Heart left ventricle (tissue), 16 donors: Measurements from ENCODE around the gene TMEM107. TPM values are rescaled to one million over a fixed set of nuclear protein-coding genes. Genes with fewer than 3 reads are reported as not detected.

Source experiments
- ATAC-seq, 4 donors: fragments of 200-7000 bp; cut with Tn5 transposase; one replicate each; pipeline ENCODE4 v1.9.1; 2020 to 2022; ENCODE audit warnings: moderate library complexity in 4 of 4, mild to moderate bottlenecking in 3 of 4, moderate number of reproducible peaks in 1 of 4
- DNase-seq, 5 donors: peaks; one replicate each; pipeline ENCODE4 v3.0.0-alpha.2; 2020
- H3K27ac ChIP-seq, 12 donors: fragments of 200-600 bp; sonication (generic) in 4 of 12; one replicate each; pipeline versions ENCODE4 v1.5.0 to v1.8.0; 2016 to 2022; ENCODE audit warnings: mild to moderate bottlenecking in 2 of 12
- H3K27me3 ChIP-seq, 9 donors: fragments of 200-600 bp; sonication (generic) in 2 of 9; one replicate each; pipeline versions ENCODE4 v1.5.1 to v1.8.0; 2016 to 2022; ENCODE audit warnings: mild to moderate bottlenecking in 3 of 9
- H3K36me3 ChIP-seq, 9 donors: fragments of 200-600 bp; sonication (generic) in 2 of 9; one replicate each; pipeline versions ENCODE4 v1.5.0 to v1.8.0; 2018 to 2022; ENCODE audit warnings: mild to moderate bottlenecking in 2 of 9
- H3K4me1 ChIP-seq, 12 donors: fragments of 200-600 bp; sonication (generic) in 4 of 12; one replicate each; pipeline versions ENCODE4 v1.5.0 to v1.8.0; 2016 to 2022; ENCODE audit warnings: mild to moderate bottlenecking in 3 of 12
- H3K4me3 ChIP-seq, 12 donors: fragments of 200-600 bp; sonication (generic) in 4 of 12; one replicate each; pipeline versions ENCODE4 v1.5.0 to v1.8.0; 2017 to 2022; ENCODE audit warnings: mild to moderate bottlenecking in 9 of 12, moderate library complexity in 4 of 12
- H3K9me3 ChIP-seq, 12 donors: fragments of 200-600 bp; sonication (generic) in 4 of 12; one replicate each; pipeline versions ENCODE4 v1.5.0 to v1.8.0; 2016 to 2022; ENCODE audit warnings: mild to moderate bottlenecking in 1 of 12
- CTCF ChIP-seq, 12 donors: fragments of 200-600 bp; sonication (generic) in 4 of 12; IDR thresholded peaks; one replicate each; pipeline versions ENCODE4 v1.5.0 to v1.8.0; 2018 to 2022; ENCODE audit warnings: antibody characterized with exemption in 12 of 12, mild to moderate bottlenecking in 5 of 12
- POLR2A ChIP-seq, 2 donors: fragments of 450-650 bp; IDR thresholded peaks; one replicate each; pipeline ENCODE4 v1.6.1; 2017; ENCODE audit warnings: antibody characterized with exemption in 2 of 2, mild to moderate bottlenecking in 2 of 2, moderate library complexity in 2 of 2
- WGBS, 4 donors: extraction: QIAGEN DNeasy Blood & Tissue Kit in 2 of 4; methylation state at CpG; one replicate each; pipeline versions ENCODE4 v1.1.5 to v1.1.7; 2013 to 2018; 5-methylcytosine and 5-hydroxymethylcytosine counted together
- intact Hi-C, 10 donors: fragments of 100-400 bp; cut with DNase I; formaldehyde crosslinking; loops; one replicate each; pipeline versions ENCODE4 v1.11.1 to v1.14.2; 2022
- polyA plus RNA-seq, 2 donors: library from polyadenylated mRNA; stranded (reverse); fragments of 200-250 nt; gene quantifications; one replicate each; pipeline ENCODE4 v1.2.3, GENCODE V29; 2013
- total RNA-seq, 9 donors: library from RNA; depleted of rRNA in 2 of 9; stranded (reverse); fragments of >200 nt in 2 of 9; fragmentation: NEBNext Ultra II Directional in 3 of 9; extraction: Animal tissue kit (Norgen Biotek cat#: 25700) in 3 of 9; gene quantifications; one replicate each; pipeline versions ENCODE4 v1.1.0 to v1.2.4, GENCODE V29; 2016 to 2023
- donor health status: ischemic (EF 13 %, LVEDD 7.1; RV severe dilation, severe dysfunction).
- donor health status: healthy with polysubstance abuse.
- donor health status: DM: no; HTN: yes; CAD: no.
- donor health status: DM: no; HTN: no; CAD: no.
- donor health status: ischemic (EF 25% LVEDD 6.9; RV normal size, moderate dysfunction).
- donor health status: ischemic (EF 25% LVEDD 5.7; RV mildly dilated, moderate dysfunction).
- donor health status: healthy.
- donor health status: DM: yes; HTN: yes; CAD: no.
- donor health status: ischemic (EF 35%, LVEDD 5.7; RV mildly dilated, moderate dysfunction).
- donor health status: nonischemic (EF 11% LVEDD 7.7; RV severe dilation, severe dysfunction).
- donor health status: DM: yes; HTN: yes; CAD: no.
- donor health status: PGD.
- donor health status: ischemic (EF 29% LVEDD 5.4; RV normal size, mild dysfunction).
- donor health status: nonischemic (EF 23%, LVEDD 6.1; RV moderate dilation, normal function).

TMEM107 gene
- total and polyA plus RNA-seq, 11 donors = 3.8 to 16.4 (median 8.4) TPM

- TF ChIP-seq POLR2A (IDR thresholded peaks at IDR 0.05) = no peak
- no peak for TF ChIP-seq CTCF (IDR thresholded peaks at IDR 0.05)
- H3K9me3 ChIP-seq = no peaks in the 10 kb centered on the region
- 87 to 95% (median 90%) methylated on average over 19 of the region's 19 CpGs for WGBS, 4 donors
These were observed 28.8 kb upstream of the TMEM107 start for GRCh38 chr17:8204761-8205555.

GRCh38 chr17:8192070-8192815 is 16.1 kb upstream of the TMEM107 start:
- peak; percentile 56 to 70 (median 61) for ATAC-seq
- H3K9me3 ChIP-seq = no peaks in the 10 kb centered on the region
- peak in 4 of 5 donors; percentile 88 to 91 (median 90) for DNase-seq
- H3K4me3 ChIP-seq = peak overlapping the region in 11 of 12 donors; percentile 23 to 56 (median 38)
- peaks cover 6 to 48% (median 35%) of the 10 kb centered on the region in 12 donors for H3K4me1 ChIP-seq
- intact Hi-C loops = loop anchor here in 1 of 10 donors (1.0 to 10.0 kb wide), 2 partner anchors 8 to 183 kb away; partner anchors contain the start of gene KRABD2
- H3K27me3 ChIP-seq = no peaks in the 10 kb centered on the region
- WGBS, 4 donors = 7 to 11% (median 8%) methylated on average over 12 of the region's 12 CpGs
- TF ChIP-seq CTCF (IDR thresholded peaks at IDR 0.05) = no peak
- peak in 1 of 2 donors; percentile 89 for TF ChIP-seq POLR2A (IDR thresholded peaks at IDR 0.05)
- H3K36me3 ChIP-seq = no peaks in the 10 kb centered on the region
- H3K27ac ChIP-seq = peak overlapping the region; percentile 71 to 88 (median 84)

More at GRCh38 chr17:8204761-8205555, 28.8 kb upstream of the TMEM107 start:
- ATAC-seq (no peak), DNase-seq (no peak)
- Histone ChIP-seq H3K36me3 (no peaks in the 10 kb centered on the region), H3K4me1 (peaks cover 0 to 16% (median 2%) of the 10 kb centered on the region in 12 donors), H3K27me3 (no peaks in the 10 kb centered on the region), H3K27ac (no peak overlapping the region), H3K4me3 (no peak overlapping the region)
- intact Hi-C loops = no loop called here

GRCh38 chr17:8190506-8190905 is 14.3 kb upstream of the TMEM107 start:
- Histone ChIP-seq H3K27ac (peak overlapping the region in 11 of 12 donors; percentile 43 to 99 (median 95)), H3K36me3 (no peaks in the 10 kb centered on the region), H3K9me3 (no peaks in the 10 kb centered on the region), H3K4me3 (peak overlapping the region in 9 of 12 donors; percentile 61 to 96 (median 87)), H3K4me1 (peaks cover 6 to 53% (median 35%) of the 10 kb centered on the region in 12 donors), H3K27me3 (no peaks in the 10 kb centered on the region)
- intact Hi-C loops = loop anchor here in 1 of 10 donors (10.0 kb wide), 1 partner anchor 184 kb away; the partner anchor contains the start of gene KRABD2
- ATAC-seq (no peak), DNase-seq (peak in 1 of 5 donors; percentile 34)
- TF ChIP-seq POLR2A (IDR thresholded peaks at IDR 0.05) (no peak), CTCF (IDR thresholded peaks at IDR 0.05) (no peak)
- 32 to 47% (median 43%) methylated on average over 6 of the region's 6 CpGs for WGBS, 4 donors
